GM10847 (cell line): Measurements from ENCODE around the gene SLC22A23.

Experiments used
- POLR2A ChIP-seq: IDR thresholded peaks from 2 replicates; pipeline ENCODE4 v1.6.1; 2011; ENCODE audit not compliant: insufficient read length; ENCODE audit errors: extremely low read depth

SLC22A23 gene

GRCh38 chr6:3456898-3457709, at the start of gene SLC22A23:
Gene SLC22A23 (minus strand): TSS chr6:3457050. CDS start chr6:3456559, 491 bp downstream.
- no peak for TF ChIP-seq POLR2A

DNA sequence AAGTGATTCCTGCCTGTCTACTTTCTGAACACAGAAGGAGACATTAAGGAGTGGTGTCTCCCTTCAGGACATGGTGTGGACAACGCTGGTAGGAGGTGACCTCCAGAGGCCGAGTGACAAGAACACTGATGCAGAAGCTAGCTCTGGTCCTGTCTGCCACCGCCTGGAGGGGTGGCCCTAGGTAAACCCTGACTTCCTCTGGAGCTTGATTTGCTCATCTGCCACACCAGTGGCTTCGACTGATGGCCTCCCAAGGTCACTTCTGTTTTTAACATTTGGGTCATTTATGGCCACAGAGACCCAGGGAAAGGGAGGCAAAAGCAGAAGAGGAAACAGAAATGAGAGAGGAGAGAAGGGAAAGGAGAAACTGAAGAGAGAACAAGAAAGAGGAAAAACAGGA, 49.4 kb upstream of the SLC22A23 start:
- TF ChIP-seq POLR2A: no peak

- TF ChIP-seq POLR2A: no peak
Observed at GRCh38 chr6:3504938-3505805, 48.3 kb upstream of the SLC22A23 start.

DNA sequence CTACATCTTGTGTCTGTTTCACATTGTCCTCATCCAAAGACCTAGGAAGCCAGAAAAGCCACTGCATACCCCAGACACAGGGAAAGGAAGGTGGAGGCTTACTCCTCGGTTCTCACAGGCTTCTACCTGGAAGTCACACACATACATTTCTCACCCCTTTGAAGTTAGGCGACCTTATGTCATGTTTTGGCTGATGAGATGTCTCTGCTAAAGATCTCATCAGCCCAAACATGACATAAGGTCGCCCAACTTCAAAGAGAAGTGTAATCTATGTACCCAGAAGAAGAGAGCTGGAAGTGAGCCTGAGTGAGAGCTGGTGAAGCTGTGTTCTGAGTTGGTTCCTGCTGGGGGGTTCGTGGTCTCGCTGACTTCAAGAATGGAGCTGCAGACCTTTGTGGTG, 47.5 kb upstream of the SLC22A23 start:
- no peak for TF ChIP-seq POLR2A

DNA sequence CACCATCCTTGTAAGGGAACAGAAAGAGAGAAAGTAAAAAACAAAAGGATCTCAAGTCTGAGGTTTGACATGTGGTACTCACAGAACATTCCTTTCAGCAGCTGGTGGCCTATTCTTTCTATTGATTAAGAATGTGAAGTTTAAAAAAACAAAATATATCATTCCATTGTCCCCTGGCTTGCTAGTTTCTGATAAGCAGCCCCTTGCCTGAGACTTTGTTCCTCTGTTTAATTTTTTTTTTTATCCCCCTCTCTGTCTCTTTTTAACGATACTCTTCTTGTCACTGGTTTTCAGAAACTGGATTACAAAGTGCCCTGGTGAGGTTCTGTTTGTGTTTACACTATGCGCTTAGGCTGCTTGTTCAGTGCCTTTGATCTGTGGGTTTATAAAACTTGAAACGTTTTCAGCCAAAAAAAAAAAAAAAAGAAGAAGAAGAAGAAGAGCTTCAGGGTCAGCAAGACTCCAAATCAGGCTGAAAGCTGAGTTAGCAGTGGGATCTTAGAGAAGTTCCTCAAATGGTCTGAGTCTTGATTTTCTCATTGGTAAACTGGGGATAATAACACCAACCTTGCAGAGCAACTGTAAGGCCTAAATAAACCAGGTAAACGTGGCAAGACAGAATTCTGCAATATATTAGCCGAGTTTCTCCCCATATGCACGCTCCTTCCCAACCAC, 45.1 kb upstream of the SLC22A23 start:
- TF ChIP-seq POLR2A: no peak

DNA sequence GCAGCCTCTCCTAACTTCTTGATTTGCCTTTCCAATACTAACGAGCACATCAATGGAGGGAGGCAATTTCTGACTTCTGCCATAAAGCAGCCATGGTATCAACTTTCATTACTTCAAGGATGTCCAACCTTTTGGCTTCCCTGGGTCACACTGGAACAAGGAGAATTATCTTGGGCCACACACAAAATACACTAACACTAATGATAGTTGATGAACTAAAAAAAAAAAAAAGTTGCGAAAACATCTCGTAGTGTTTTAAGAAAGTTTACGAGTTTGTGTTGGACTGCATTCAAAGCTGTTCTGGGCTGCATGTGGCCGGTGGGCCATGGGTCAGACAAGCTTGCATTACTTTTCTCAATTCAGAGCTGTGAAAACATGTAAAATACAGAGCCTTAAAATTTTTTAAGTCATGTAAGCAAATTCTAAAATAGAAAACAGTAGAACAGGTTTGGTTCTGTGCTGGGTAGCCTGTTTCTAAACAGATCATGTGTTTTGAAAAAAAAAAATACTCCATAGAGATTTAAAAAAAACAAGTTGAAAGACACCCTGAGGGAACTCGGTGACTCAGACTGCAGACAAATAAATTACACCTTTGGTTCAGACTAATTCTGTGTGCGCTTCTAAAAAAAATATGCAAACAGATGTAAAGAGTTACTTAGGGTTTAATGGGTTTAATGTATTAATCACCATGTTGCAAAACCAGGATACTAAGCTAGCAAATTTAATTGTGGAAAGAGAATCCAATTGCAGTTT, 43.6 kb upstream of the SLC22A23 start:
- TF ChIP-seq POLR2A: no peak

- no peak for TF ChIP-seq POLR2A
Observed at GRCh38 chr6:3499603-3500002, 42.8 kb upstream of the SLC22A23 start.

GRCh38 chr6:3496395-3496794, 39.5 kb upstream of the SLC22A23 start:
- TF ChIP-seq POLR2A: no peak

DNA sequence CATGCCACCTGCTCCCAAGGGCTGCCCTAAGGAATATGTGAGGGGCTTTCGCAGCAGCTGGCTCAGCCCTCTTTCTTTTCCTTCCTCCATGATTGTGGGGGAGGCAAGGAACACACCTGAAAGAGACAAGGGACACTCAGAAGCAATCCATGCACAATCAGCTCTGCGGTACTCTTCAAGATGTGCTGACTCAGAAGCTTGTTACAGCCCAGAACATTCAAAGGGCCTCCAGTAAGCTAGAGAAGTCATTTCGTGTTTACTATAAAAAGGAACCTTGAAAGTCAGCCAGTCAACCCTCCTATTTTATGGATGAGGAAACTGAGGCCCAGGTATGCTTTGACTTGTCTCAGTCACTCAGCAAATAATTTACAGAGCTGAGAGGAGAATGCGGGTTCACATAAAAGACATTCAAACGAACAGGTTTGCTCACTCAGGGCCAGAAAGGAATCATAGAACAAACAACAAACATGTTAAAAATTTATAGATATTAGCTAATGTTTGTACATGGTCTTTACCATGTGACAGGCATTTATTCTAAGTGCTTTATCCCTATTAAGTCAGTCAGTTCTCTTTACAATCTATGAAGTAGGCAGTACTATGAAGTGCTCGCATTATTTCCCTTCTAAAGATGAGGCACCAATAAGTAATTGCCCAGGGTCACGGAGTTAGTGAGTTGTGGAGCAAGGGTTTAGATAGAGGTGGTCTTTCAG, 37.7 kb upstream of the SLC22A23 start:
- no peak for TF ChIP-seq POLR2A

DNA sequence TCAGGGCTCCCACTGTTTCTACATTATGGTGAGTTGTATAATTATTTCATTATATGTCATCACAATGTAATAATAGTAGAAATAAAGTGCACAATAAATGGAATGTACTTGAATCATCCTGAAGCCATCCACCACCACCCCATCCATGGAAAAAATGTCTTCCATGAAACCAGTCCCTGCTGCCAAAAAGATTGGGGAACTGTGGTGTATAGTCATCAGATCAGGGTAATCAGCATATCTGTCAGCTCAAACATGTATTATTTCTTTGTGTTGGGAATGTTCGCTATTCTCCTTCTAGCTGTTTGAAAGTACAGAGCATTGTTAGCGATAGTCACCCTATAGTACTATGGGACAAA, 33.8 kb upstream of the SLC22A23 start:
- no peak for TF ChIP-seq POLR2A

DNA sequence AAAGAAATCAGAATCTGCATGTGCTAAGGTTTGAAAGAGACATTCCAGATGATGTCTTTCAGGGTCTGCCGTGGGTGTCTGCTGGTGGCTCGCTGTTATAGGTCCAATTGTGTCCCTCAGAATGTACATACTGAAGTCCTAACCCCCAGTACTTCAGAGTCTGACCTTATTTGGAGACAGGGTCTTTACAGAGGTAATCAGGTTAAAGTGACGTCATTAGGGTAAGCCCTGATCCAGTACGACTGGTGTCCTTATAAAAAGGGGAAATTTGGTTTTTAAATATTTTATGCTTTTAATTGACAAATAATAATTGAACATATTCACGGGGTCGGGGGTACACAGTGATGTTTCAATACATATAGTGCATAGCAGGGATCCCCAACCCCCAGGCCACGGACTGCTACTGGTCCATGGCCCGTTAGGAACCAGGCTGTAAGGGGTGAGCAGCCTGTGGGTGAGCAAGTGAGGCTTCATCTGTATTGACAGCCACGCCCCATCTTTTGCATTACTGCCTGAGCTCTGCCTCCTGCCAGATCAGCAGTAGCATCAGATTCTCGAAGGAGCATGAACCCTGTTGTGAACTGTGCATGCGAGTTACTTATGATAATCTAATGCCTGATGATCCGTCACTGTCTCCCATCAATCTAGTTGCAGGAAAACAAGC, 33.2 kb upstream of the SLC22A23 start:
- TF ChIP-seq POLR2A: no peak

- TF ChIP-seq POLR2A: no peak
Observed at GRCh38 chr6:3489027-3489757, 32.3 kb upstream of the SLC22A23 start.

DNA sequence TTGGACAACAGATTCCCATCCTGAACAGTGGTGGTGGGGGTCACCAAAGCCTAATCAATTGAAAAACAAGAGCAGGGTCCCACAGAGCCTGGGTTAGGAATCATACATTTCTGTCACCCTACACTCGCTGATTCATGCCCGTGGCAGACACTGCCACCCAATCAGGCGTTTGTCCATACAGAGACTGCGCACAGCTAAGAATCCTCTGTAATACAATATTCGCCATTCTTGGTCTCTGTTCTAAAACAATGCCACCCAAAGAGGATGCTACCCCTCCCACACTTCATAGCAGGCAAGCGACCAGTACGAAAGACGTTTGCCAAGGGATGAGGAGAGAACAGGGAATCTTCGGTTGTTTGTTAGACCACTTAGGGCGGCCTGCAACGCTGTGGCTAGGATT, 28.1 kb upstream of the SLC22A23 start:
- TF ChIP-seq POLR2A: no peak
